ENCODE measurements around the gene SCGB2A2.

GRCh38 chr11:62273789-62274275 is 3.9 kb downstream of the SCGB2A2 start:
- no peak for TF ChIP-seq POLR2A (IDR thresholded peaks at IDR 0.05)
- TF ChIP-seq CTCF (IDR thresholded peaks at IDR 0.05): no peak

All from thyroid gland (tissue), 4 donors.